ENCODE results near the gene SMPD3. TPM values are rescaled to one million over a fixed set of nuclear protein-coding genes. Genes with fewer than 3 reads are reported as not detected.

The SMPD3 gene
- total RNA-seq, 4 donors from 2014 or later: 0.33 to 2.4 (median 1.3) TPM

DNA sequence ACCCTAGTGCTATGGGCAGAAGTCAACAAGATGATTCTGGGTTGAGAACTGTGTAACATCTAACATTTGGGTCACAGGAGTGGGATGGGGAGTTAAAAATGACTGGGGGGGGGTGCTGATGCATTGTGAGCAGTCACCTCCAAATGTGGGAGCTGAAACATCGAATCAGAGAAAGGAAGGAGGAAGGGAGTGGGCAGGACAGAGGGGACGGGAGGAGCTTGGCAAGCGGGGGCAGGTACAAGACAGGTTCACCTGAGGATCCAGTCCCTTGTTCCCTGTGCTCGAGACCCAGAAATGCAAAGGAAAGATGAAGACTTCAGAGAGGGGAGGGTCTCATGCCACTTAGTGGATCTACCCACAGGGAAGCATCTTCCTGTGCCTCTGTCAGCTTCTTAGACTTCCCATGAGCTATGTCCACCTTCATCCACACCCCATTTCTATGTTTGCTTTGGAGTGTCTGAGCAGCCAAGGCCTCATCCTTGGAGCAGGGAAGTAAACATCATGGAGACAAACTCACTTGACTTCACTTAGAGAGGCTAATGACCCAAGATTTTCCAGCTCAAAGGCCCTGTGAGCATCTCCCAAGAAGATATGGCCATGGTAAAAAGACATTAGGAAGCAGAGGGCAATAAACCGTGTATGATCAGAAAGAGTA, 20.5 kb downstream of the SMPD3 start:
- H3K27me3 ChIP-seq: no peaks in the 10 kb centered on the region
- H3K27ac ChIP-seq: no peak overlapping the region
- TF ChIP-seq, protein P1, sequence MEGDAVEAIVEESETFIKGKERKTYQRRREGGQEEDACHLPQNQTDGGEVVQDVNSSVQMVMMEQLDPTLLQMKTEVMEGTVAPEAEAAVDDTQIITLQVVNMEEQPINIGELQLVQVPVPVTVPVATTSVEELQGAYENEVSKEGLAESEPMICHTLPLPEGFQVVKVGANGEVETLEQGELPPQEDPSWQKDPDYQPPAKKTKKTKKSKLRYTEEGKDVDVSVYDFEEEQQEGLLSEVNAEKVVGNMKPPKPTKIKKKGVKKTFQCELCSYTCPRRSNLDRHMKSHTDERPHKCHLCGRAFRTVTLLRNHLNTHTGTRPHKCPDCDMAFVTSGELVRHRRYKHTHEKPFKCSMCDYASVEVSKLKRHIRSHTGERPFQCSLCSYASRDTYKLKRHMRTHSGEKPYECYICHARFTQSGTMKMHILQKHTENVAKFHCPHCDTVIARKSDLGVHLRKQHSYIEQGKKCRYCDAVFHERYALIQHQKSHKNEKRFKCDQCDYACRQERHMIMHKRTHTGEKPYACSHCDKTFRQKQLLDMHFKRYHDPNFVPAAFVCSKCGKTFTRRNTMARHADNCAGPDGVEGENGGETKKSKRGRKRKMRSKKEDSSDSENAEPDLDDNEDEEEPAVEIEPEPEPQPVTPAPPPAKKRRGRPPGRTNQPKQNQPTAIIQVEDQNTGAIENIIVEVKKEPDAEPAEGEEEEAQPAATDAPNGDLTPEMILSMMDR (IDR thresholded peaks at IDR 0.05): no peak
- TF ChIP-seq POLR2A (IDR thresholded peaks at IDR 0.05): no peak
- intact Hi-C loops (cut with DNase I): no loop called here
- H3K9me3 ChIP-seq: no peaks in the 10 kb centered on the region
- no peaks in the 10 kb centered on the region for H3K36me3 ChIP-seq
- no peak for DNase-seq
- H3K4me3 ChIP-seq (replicated peaks in 1 of 3): no peak overlapping the region
- 82 to 85% methylated on average over 5 of the region's 5 CpGs for WGBS, 2 donors
- no peaks in the 10 kb centered on the region for H3K4me1 ChIP-seq

DNA sequence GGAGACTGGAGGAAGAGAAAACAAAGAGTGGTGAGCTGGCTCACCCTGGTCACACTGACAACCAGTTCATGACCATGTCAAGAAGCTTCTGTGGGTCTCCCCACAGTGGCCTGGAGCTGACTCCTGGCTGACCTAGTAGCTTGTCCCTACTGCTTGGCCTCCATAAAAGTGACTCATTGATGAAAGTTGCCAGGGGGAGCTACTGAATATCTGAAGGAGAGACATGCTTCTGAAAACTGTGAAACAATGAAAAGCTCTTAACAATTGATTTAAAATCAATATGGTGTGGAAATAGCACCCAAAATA, 22.0 kb downstream of the SMPD3 start:
- DNase-seq: no peak
- Histone ChIP-seq H3K4me1 (no peaks in the 10 kb centered on the region), H3K9me3 (no peaks in the 10 kb centered on the region), H3K36me3 (no peaks in the 10 kb centered on the region), H3K4me3 (replicated peaks in 1 of 3) (no peak overlapping the region), H3K27me3 (no peaks in the 10 kb centered on the region), H3K27ac (no peak overlapping the region)
- intact Hi-C loops (cut with DNase I): no loop called here
- TF ChIP-seq POLR2A (IDR thresholded peaks at IDR 0.05): no peak
- TF ChIP-seq, protein P1 (IDR thresholded peaks at IDR 0.05): no peak

DNA sequence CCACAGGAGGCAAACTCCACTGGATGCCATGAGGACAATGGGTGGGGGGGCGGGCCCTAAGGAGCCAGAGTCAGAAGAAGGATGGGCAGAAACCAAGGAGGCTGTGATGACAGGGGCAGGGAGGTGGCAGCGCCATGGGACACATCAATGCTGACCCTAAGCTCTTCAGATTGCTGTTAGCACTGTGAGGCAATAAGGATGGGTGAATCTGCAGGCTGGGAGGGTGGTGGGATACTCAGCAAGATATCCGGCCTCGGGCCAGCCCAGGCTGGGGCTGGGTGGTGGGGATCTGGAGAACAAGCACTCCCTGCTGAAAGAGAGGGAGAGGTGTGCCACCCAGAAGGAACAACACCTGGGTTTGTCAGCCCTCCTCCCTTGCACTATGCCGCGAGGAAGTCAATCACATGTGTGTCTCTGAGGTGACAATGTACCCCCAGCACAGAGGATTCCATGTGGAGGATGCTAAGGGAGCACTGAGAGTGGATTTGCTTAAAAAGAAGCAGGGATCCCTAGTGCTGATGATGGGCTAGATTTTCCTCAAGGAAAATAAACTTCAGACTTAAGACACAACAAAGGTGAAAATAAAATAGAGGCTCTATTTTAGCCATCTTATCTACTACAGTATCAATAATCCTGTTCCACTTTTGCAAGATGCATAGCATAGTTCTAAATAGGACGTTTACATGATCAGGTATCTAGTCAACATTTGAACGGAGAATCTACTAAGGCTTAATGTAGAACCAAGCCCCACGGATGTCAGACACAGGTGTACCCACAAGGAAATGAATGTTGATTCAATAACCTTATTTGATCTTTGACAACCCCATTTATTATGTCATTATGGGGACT, 22.6 kb downstream of the SMPD3 start:
- 69 to 77% methylated on average over 9 of the region's 9 CpGs for WGBS, 2 donors
- intact Hi-C loops (cut with DNase I): no loop called here
- no peaks in the 10 kb centered on the region for H3K4me1 ChIP-seq
- no peaks in the 10 kb centered on the region for H3K9me3 ChIP-seq
- DNase-seq: no peak
- no peak overlapping the region for H3K4me3 ChIP-seq (replicated peaks in 1 of 3)
- no peaks in the 10 kb centered on the region for H3K27me3 ChIP-seq
- H3K36me3 ChIP-seq: no peaks in the 10 kb centered on the region
- H3K27ac ChIP-seq: no peak overlapping the region
- TF ChIP-seq POLR2A (IDR thresholded peaks at IDR 0.05): no peak
- TF ChIP-seq, protein P1 (IDR thresholded peaks at IDR 0.05): no peak

DNA sequence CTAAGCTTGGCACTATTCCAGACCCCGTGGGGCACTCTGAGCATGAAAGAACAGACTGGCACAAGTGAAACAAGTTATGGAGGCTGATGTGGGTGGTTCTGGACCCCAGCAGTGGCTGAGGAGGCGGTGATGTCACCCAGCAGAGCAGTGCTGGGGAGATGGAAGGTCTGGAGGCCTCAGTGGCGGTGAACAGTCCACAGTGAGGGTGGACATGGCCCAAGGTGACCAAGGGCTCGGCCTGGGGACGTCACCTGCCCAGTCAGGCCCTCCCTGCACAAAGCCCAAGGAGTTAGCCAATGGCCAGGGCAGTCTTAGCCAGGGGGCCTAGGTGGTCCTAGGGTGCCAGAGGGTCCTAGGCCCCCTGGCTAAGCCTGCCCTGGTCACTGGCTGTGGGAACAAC, 24.5 kb downstream of the SMPD3 start:
- WGBS, 2 donors: 71 to 81% methylated on average over 3 to 4 of the region's 5 CpGs
- Histone ChIP-seq H3K9me3 (no peaks in the 10 kb centered on the region), H3K4me3 (replicated peaks in 1 of 3) (no peak overlapping the region), H3K27ac (no peak overlapping the region), H3K27me3 (no peaks in the 10 kb centered on the region), H3K4me1 (no peaks in the 10 kb centered on the region), H3K36me3 (no peaks in the 10 kb centered on the region)
- TF ChIP-seq POLR2A (IDR thresholded peaks at IDR 0.05): no peak
- TF ChIP-seq, protein P1 (IDR thresholded peaks at IDR 0.05): no peak
- intact Hi-C loops (cut with DNase I): no loop called here
- no peak for DNase-seq

DNA sequence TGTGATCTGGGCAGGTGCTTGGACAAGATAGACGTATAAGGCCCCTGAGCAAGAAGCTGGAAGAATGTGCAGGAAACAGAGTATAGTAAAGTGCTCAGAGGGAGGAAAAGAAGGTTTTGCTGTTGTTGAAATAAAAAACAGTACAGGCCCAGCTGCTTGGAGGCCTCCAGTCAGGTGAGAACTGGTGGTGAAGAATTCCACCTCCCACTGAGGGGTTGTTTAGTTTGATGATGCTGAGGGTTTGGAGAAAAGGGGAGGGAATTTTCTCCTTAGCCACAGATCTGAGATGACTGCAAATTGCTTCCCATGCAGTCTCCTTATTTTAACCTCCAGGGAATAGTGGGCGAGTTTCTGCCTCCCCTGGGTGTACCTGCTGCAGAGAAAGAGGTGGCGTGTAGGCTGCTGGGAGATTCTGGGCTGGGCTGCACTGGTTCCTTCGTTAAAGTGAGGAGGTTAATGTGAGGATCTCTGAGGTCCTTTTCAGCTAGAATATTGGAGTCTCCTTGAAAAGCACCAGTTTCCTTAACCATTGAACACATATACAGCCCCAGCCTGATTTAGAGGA, 25.8 kb downstream of the SMPD3 start:
- peaks cover 6 to 10% of the 10 kb centered on the region in 2 donors for H3K4me1 ChIP-seq
- H3K4me3 ChIP-seq (replicated peaks in 1 of 3): no peak overlapping the region
- no peaks in the 10 kb centered on the region for H3K9me3 ChIP-seq
- no peak for TF ChIP-seq POLR2A (IDR thresholded peaks at IDR 0.05)
- TF ChIP-seq, protein P1 (IDR thresholded peaks at IDR 0.05): no peak
- H3K36me3 ChIP-seq: no peaks in the 10 kb centered on the region
- intact Hi-C loops (cut with DNase I): no loop called here
- 76 to 79% methylated on average over 4 of the region's 4 CpGs for WGBS, 2 donors
- no peak overlapping the region for H3K27ac ChIP-seq
- DNase-seq: no peak
- H3K27me3 ChIP-seq: no peaks in the 10 kb centered on the region
